NCI-H748 treated with DMSO at 0.1 percent for 48 hours (cell line): ENCODE results near the gene RGS12.

Experiments
- DNase-seq: peaks from one replicate; lab custom pipeline; 2025; lab: John Stamatoyannopoulos, UW

RGS12 gene

DNA sequence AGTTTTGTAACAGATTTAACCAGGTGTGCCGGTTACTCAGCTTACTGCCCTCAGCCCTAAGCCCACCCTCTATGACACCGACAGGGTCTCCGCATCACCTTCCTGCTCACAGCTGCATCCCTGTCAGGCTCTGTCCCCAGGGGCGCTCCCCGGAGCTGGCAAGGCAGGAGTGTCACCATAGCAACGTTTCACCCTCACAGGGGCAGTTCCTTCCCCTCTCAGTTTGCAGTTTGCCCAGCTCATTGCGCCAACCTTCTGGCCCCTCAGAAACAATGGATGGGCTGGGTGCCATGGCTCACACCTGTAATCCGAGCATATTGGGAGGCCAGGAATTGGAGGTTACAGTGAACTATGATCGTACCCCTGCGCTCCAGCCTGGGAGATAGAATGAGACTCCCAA is 42.6 kb downstream of the RGS12 start:
- no peak for DNase-seq

DNA sequence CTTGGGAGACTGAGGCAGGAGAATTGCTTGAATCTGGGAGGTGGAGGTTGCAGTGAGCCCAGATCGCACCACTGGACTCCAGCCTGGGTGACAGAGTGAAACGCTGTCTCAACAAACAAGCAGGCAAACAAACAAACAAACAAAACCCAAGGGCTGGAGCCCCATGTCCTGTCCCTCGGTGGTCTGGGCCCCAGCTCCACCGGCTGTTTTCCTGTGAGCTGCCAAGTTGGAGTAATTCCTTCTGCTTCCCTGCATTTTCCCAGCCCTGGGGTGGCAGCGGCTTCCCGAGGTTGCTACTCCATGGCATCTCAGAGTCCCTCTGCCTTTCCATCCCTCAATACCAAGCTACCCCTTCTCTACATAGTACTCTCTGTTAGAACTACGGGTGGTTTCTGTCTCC is 43.2 kb downstream of the RGS12 start:
- DNase-seq: no peak

- DNase-seq: no peak
Observed at GRCh38 chr4:3336382-3337356, 43.8 kb downstream of the RGS12 start.

DNA sequence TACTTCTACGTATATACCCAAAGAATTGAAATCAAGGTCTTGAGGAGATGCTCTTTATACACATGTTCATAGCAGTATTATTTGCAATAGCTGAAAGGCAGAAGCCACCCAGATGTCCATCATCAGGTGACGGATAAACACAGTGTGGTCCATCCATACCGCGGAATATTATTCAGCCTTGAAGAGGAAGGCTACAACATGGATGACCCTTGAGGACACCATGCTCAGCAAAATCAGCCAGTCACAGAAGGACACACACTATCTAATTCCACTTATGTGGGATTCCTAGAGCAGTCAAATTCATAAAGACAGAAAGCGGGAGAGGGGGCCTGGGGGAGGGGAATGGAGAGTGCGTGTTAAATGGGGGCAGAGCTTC is 44.5 kb downstream of the RGS12 start:
- DNase-seq: no peak

DNA sequence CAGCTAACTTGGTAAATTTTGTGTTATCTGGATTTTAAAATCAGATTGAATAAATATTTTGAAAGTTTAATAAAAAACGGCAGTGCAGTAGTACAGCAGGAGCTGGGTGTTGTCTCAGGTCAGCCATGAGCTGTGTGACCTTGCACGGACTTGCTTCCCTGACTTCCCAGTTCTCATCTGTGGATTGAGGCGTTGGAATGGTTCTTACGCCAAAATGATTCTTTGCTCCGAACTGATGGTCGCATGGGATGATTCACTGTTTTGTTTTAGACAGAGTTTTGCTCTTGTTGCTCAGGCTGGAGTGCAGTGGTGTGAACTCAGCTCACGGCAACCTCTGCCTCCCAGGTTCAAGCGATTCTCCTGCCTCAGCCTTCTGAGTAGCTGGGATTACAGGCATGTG is 45.0 kb downstream of the RGS12 start:
- DNase-seq: no peak

GRCh38 chr4:3338321-3338838 is 45.6 kb downstream of the RGS12 start:
- no peak for DNase-seq

- DNase-seq: no peak
Observed at GRCh38 chr4:3338976-3339531, 46.2 kb downstream of the RGS12 start.

DNA sequence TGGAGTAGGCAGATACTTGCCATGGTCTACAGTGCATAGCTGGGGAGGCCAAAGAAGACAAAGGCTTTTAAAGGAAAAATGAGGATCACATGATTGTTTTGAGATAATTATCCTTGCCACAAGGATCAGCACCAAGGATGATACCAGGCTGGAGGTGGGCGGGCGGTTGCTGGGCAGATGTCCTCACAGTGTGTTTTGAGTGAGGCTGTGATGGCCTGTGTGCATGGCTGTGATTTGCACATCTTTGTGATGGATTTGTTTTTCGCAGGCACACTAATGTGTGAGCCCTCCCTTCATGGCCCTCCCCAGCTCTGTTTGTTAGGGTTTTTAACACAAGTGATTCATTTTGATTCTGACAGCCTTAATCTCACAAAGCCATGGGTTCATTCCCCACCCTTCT is 46.8 kb downstream of the RGS12 start:
- DNase-seq: no peak

GRCh38 chr4:3340038-3340699 is 47.3 kb downstream of the RGS12 start:
- no peak for DNase-seq

DNA sequence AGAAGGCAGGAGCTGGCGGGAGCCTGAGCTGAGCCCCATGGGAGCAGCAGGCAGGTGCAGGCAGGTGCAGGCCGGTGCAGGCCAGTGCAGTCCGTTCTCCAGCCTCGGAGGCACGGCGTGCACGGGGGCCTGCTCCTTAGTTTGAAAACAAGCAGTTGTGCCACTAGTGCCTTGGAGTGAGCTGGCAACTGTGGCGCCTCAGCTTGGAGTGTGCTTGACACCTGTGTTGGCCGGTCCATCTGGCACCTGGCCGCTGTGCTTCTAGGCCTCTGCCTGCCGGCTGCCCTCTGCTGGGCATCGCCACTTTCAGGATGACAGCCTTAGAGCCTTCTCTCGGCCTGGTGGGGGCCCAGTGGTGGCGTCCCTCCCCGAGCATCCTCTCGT is 47.9 kb downstream of the RGS12 start:
- DNase-seq: no peak

- no peak for DNase-seq
Observed at GRCh38 chr4:3341760-3342159, 48.9 kb downstream of the RGS12 start.

DNA sequence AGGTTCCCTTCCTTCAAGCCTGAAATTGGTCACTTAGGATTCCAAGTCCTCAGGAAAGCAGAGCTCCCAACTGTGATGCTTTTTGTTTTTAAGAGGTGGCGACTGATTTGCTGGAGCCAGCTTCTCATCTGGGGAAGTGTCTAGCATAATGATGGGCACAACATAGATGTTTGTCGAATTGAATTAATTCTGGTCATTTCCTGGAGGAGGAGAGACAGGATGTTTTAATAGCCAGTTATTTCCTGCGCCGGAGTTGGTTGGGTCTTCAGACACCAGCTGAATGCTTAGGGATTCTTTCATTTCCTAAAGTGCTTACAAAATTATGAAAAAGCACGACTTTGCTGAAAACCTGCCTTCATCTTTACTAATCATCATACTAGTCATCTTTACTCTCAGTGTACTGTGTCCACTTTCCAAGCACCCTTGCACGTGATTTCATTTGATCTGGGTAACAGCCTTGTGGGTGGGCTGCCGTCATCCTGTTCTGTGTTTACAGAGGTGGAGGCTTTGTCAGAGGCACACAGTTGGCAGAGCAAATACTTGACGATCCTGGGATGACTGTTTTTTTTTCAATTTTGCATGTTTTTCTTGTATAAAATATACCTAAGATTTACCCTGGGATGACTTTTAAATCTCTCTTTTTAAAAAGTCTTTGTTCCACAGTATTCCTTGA is 49.5 kb downstream of the RGS12 start:
- DNase-seq: no peak
